Measurements from ENCODE around the gene SRRT.

SRRT gene

GRCh38 chr7:100874300-100874576, 665 bp upstream of the SRRT start:
- peak overlapping the region; percentile 97 for H3K4me3 ChIP-seq (ENCODE audit: low read depth, low read length)
- H3K4me1 ChIP-seq (ENCODE audit: control insufficient read depth, insufficient read depth, low read length), result peaks cover 3% of the 10 kb centered on the region
- H3K9ac ChIP-seq (ENCODE audit: low read depth, low read length), result peak overlapping the region; percentile 96
- H3K9me3 ChIP-seq (ENCODE audit: control insufficient read depth, insufficient read depth, low read length), result no peaks in the 10 kb centered on the region
- H3K27me3 ChIP-seq (ENCODE audit: control insufficient read depth, insufficient read depth, low read length), result no peaks in the 10 kb centered on the region
- H3K36me3 ChIP-seq (ENCODE audit: control insufficient read depth, insufficient read depth, low read length), result peaks cover 38% of the 10 kb centered on the region

- peaks cover 35% of the 10 kb centered on the region for H3K36me3 ChIP-seq (ENCODE audit: control insufficient read depth, insufficient read depth, low read length)
Measured at GRCh38 chr7:100875356-100875751, 451 bp downstream of the SRRT start.

DNA sequence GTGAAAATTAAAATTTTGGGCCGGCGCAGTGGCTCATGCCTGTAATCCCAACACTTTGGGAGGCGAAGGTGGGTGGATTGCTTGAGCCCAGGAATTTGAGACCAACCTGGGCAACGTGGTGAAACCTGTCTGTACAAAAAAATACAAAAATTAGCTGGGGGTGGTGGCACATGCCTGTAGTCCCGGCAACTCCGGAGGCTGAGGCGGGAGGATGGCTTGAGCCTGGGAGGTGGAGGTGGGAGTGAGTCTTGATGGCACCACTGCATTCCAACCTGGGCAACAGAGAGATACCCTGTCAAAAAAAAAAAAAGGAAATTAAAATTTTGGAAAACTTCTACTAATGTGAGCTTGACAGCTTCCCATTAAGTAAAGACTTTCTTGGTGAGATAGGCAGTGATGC, 3.1 kb downstream of the SRRT start:
- Histone ChIP-seq H3K36me3 (ENCODE audit: control insufficient read depth, insufficient read depth, low read length) (peaks cover 35% of the 10 kb centered on the region), H3K9ac (ENCODE audit: low read depth, low read length) (no peak overlapping the region)

More at GRCh38 chr7:100875356-100875751, 451 bp downstream of the SRRT start:
- Histone ChIP-seq H3K4me1 (ENCODE audit: control insufficient read depth, insufficient read depth, low read length) (peaks cover 3% of the 10 kb centered on the region), H3K9me3 (ENCODE audit: control insufficient read depth, insufficient read depth, low read length) (no peaks in the 10 kb centered on the region), H3K9ac (ENCODE audit: low read depth, low read length) (peak overlapping the region; percentile 89), H3K4me3 (ENCODE audit: low read depth, low read length) (peak overlapping the region; percentile 97), H3K27me3 (ENCODE audit: control insufficient read depth, insufficient read depth, low read length) (no peaks in the 10 kb centered on the region)

GRCh38 chr7:100878685-100879084, 3.8 kb downstream of the SRRT start:
- H3K27me3 ChIP-seq (ENCODE audit: control insufficient read depth, insufficient read depth, low read length), result no peaks in the 10 kb centered on the region
- H3K4me3 ChIP-seq (ENCODE audit: low read depth, low read length), result no peak overlapping the region
- no peak overlapping the region for H3K9ac ChIP-seq (ENCODE audit: low read depth, low read length)
- peaks cover 3% of the 10 kb centered on the region for H3K4me1 ChIP-seq (ENCODE audit: control insufficient read depth, insufficient read depth, low read length)
- peaks cover 40% of the 10 kb centered on the region for H3K36me3 ChIP-seq (ENCODE audit: control insufficient read depth, insufficient read depth, low read length)
- no peaks in the 10 kb centered on the region for H3K9me3 ChIP-seq (ENCODE audit: control insufficient read depth, insufficient read depth, low read length)

More for the DNA sequence above, 3.1 kb downstream of the SRRT start:
- Histone ChIP-seq H3K9me3 (ENCODE audit: control insufficient read depth, insufficient read depth, low read length) (no peaks in the 10 kb centered on the region), H3K27me3 (ENCODE audit: control insufficient read depth, insufficient read depth, low read length) (no peaks in the 10 kb centered on the region), H3K4me1 (ENCODE audit: control insufficient read depth, insufficient read depth, low read length) (peaks cover 3% of the 10 kb centered on the region), H3K4me3 (ENCODE audit: low read depth, low read length) (no peak overlapping the region)

DNA sequence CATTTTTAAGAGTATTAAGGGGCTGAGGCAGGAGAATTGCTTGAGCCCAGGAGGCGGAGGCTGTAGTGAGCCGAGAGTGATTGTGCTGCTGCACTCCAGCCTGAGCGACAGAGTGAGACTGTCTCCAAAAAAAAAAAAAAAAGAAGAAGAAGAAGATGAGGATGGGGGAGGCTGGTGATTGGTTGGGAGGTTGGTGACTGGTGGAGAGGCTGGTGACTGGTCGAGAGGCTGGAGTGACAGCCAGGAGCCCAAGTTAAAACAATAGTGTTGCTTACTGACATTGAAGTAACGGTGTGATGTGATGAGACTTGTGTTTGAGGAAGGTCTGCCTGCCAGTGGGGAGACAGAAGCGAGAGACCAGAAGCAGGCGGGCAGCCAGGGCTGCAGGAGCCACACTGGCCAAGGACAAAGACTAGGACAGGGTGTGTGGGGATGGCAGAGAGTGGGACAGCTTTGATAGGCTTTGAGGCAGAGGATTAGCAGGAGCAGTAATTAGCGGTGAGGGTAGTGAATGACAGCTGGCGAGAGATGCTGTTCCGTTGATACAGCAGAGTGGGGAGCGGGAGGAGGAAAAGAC, 4.9 kb downstream of the SRRT start:
- H3K27me3 ChIP-seq (ENCODE audit: control insufficient read depth, insufficient read depth, low read length), result no peaks in the 10 kb centered on the region
- H3K4me1 ChIP-seq (ENCODE audit: control insufficient read depth, insufficient read depth, low read length), result peaks cover 3% of the 10 kb centered on the region
- no peaks in the 10 kb centered on the region for H3K9me3 ChIP-seq (ENCODE audit: control insufficient read depth, insufficient read depth, low read length)
- H3K4me3 ChIP-seq (ENCODE audit: low read depth, low read length), result no peak overlapping the region
- peaks cover 50% of the 10 kb centered on the region for H3K36me3 ChIP-seq (ENCODE audit: control insufficient read depth, insufficient read depth, low read length)
- H3K9ac ChIP-seq (ENCODE audit: low read depth, low read length), result no peak overlapping the region

DNA sequence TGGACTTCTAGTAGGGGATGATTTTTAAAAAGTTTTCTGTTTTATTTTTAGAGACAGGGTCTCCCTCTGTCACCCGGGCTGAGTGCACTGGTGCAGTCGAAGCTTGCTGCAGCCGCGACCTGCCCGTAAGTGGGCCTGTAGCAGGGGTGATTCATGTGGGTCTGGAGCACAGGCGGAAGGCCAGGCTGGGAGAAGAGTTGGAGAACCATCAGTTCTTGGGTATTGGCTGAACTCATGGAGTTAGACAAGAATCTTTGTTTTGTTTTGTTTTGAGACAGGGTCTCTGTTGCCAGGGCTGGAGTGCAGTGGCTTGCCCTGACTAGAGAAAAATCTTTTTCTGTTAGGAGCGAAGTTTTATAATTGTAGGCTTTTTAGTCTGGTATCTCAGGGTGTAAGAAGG, 5.7 kb downstream of the SRRT start:
- Histone ChIP-seq H3K36me3 (ENCODE audit: control insufficient read depth, insufficient read depth, low read length) (peaks cover 56% of the 10 kb centered on the region), H3K4me3 (ENCODE audit: low read depth, low read length) (no peak overlapping the region), H3K27me3 (ENCODE audit: control insufficient read depth, insufficient read depth, low read length) (no peaks in the 10 kb centered on the region), H3K4me1 (ENCODE audit: control insufficient read depth, insufficient read depth, low read length) (peaks cover 3% of the 10 kb centered on the region), H3K9me3 (ENCODE audit: control insufficient read depth, insufficient read depth, low read length) (no peaks in the 10 kb centered on the region), H3K9ac (ENCODE audit: low read depth, low read length) (no peak overlapping the region)

DNA sequence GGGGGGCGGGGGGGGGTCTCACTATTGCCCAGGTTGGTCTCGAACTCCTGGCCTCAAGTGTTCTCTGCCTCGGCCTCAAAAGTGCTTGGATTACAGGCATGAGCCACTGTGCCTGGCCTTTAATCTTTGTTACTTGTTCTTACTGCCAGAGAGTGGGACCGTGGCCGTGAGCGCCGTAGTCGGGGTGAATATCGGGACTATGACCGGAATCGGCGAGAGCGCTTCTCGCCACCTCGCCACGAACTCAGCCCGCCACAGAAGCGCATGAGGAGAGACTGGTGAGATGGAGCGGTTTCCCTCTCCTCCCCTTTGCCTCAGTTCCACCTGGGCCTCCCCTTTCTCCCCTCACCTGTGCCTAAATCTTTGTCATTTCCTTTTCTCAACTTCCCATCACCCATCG, 6.2 kb downstream of the SRRT start:
- Histone ChIP-seq H3K27me3 (ENCODE audit: control insufficient read depth, insufficient read depth, low read length) (no peaks in the 10 kb centered on the region), H3K4me1 (ENCODE audit: control insufficient read depth, insufficient read depth, low read length) (peaks cover 3% of the 10 kb centered on the region), H3K36me3 (ENCODE audit: control insufficient read depth, insufficient read depth, low read length) (peaks cover 61% of the 10 kb centered on the region), H3K4me3 (ENCODE audit: low read depth, low read length) (no peak overlapping the region), H3K9me3 (ENCODE audit: control insufficient read depth, insufficient read depth, low read length) (no peaks in the 10 kb centered on the region), H3K9ac (ENCODE audit: low read depth, low read length) (no peak overlapping the region)

DNA sequence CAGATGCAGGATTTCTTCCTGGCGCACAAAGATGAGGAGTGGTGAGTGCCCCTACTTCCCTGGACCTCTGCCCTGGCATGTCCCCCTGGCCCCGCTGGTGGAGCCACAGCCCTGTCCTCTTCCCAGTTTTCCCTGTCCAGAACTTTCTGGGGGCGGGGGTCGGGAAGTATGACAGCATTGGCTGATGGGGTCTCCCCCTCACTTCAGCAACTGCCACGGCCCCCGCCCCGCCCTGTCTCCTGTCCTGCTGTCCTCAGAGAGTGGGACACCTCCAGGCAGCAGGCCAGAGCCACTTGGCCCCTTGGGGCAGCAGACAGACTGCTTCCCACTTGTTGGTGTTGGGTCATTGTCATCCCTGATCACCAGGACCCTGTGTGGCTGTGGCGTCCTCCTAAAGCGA, 7.3 kb downstream of the SRRT start:
- Histone ChIP-seq H3K4me1 (ENCODE audit: control insufficient read depth, insufficient read depth, low read length) (peaks cover under 1% of the 10 kb centered on the region), H3K9me3 (ENCODE audit: control insufficient read depth, insufficient read depth, low read length) (no peaks in the 10 kb centered on the region), H3K27me3 (ENCODE audit: control insufficient read depth, insufficient read depth, low read length) (no peaks in the 10 kb centered on the region), H3K9ac (ENCODE audit: low read depth, low read length) (no peak overlapping the region), H3K4me3 (ENCODE audit: low read depth, low read length) (no peak overlapping the region), H3K36me3 (ENCODE audit: control insufficient read depth, insufficient read depth, low read length) (peaks cover 65% of the 10 kb centered on the region)

GRCh38 chr7:100882785-100883526, 8.1 kb downstream of the SRRT start:
- peak overlapping the region; percentile 8 for H3K9ac ChIP-seq (ENCODE audit: low read depth, low read length)
- no peak overlapping the region for H3K4me3 ChIP-seq (ENCODE audit: low read depth, low read length)
- H3K36me3 ChIP-seq (ENCODE audit: control insufficient read depth, insufficient read depth, low read length), result peaks cover 71% of the 10 kb centered on the region
- no peaks in the 10 kb centered on the region for H3K9me3 ChIP-seq (ENCODE audit: control insufficient read depth, insufficient read depth, low read length)
- H3K27me3 ChIP-seq (ENCODE audit: control insufficient read depth, insufficient read depth, low read length), result no peaks in the 10 kb centered on the region
- H3K4me1 ChIP-seq (ENCODE audit: control insufficient read depth, insufficient read depth, low read length), result peaks cover 2% of the 10 kb centered on the region

DNA sequence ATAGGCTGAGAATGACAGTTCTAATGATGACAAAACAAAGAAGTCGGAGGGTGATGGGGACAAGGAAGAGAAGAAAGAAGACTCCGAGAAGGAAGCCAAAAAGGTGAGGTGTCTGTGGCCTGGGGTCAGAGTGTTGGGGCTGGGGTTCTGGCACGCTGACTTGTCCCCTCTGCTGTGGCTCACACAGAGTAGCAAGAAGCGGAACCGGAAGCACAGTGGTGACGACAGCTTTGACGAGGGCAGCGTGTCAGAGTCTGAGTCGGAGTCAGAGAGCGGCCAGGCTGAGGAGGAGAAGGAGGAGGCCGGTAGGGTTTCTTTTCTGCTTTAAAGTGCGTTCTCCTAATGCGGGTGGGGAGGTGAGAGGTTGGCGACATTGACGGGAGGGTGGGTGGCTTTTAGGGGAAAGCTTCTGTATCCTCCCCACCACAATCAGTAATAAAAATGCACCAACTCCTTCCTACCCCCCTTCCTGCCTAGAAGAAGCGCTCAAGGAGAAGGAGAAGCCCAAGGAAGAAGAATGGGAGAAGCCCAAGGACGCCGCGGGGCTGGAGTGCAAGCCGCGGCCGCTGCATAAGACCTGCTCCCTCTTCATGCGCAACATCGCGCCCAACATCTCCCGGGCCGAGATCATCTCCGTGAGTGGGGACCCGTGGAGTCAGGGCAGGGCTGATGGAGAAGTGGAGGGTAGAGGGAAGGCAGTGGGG, 10.0 kb downstream of the SRRT start:
- Histone ChIP-seq H3K9ac (ENCODE audit: low read depth, low read length) (no peak overlapping the region), H3K4me1 (ENCODE audit: control insufficient read depth, insufficient read depth, low read length) (peaks cover 10% of the 10 kb centered on the region), H3K4me3 (ENCODE audit: low read depth, low read length) (no peak overlapping the region), H3K36me3 (ENCODE audit: control insufficient read depth, insufficient read depth, low read length) (peaks cover 80% of the 10 kb centered on the region), H3K9me3 (ENCODE audit: control insufficient read depth, insufficient read depth, low read length) (no peaks in the 10 kb centered on the region), H3K27me3 (ENCODE audit: control insufficient read depth, insufficient read depth, low read length) (no peaks in the 10 kb centered on the region)

DNA sequence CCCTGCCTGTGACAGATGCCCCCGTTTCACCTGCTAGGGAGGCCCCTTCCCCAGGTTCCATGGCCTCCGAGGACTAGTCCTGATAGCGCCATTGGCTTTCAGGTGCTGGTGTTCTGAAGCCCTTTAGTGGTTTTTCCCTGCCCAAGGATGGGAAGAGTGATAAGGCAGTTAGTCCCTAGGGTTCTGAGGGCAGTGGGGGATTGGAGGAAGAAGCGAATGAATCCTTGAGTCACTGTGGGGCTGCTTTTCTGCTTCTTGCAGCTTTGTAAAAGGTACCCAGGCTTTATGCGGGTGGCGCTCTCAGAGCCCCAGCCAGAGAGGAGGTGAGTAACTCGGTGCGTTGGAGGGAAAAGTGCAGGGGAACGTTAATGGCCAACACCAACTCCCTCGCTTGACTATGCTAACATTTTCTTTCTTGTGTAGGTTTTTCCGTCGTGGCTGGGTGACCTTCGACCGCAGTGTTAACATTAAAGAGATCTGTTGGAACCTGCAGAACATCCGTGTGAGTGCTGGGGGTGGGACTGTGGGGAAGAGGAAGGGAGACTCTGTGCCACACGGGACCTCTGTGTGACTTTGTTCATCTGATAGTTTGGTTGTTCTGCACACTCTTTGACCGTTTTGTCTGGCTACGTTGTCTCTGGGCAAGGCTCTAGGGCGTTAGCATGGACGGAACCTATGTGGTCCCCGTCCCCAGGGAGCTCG, 10.7 kb downstream of the SRRT start:
- Histone ChIP-seq H3K9me3 (ENCODE audit: control insufficient read depth, insufficient read depth, low read length) (no peaks in the 10 kb centered on the region), H3K27me3 (ENCODE audit: control insufficient read depth, insufficient read depth, low read length) (no peaks in the 10 kb centered on the region), H3K9ac (ENCODE audit: low read depth, low read length) (no peak overlapping the region), H3K4me3 (ENCODE audit: low read depth, low read length) (no peak overlapping the region), H3K36me3 (ENCODE audit: control insufficient read depth, insufficient read depth, low read length) (peaks cover 78% of the 10 kb centered on the region), H3K4me1 (ENCODE audit: control insufficient read depth, insufficient read depth, low read length) (peaks cover 10% of the 10 kb centered on the region)

All from iPS-15b (cell line).